Astrocyte (in vitro differentiated cells and primary cell): ENCODE results near the gene DDC. TPM values are rescaled to one million over a fixed set of nuclear protein-coding genes. Genes with fewer than 3 reads are reported as not detected.

Source experiments
- DNase-seq: peaks from one replicate; pipeline ENCODE4 v3.0.0-alpha.2; 2010; ENCODE audit warnings: low read depth
- FAIRE-seq: peaks from 2 replicates; lab custom pipeline; 2011; peaks lifted over from hg19 to GRCh38; lab: Jason Lieb, UNC
- H2AFZ ChIP-seq: 2 replicates; pipeline ENCODE4 v1.6.0; 2012; ENCODE audit warnings: low read depth, low read length, inconsistent platforms
- H3K27ac ChIP-seq: 2 replicates; pipeline ENCODE4 v1.5.1; 2011; ENCODE audit warnings: low read depth, low read length, inconsistent platforms
- H3K27me3 ChIP-seq: 2 replicates; pipeline ENCODE4 v1.6.0; 2011; ENCODE audit warnings: low read length, inconsistent platforms; ENCODE audit not compliant: insufficient read depth
- H3K36me3 ChIP-seq: 2 replicates; pipeline ENCODE4 v1.5.1; 2011; ENCODE audit warnings: low read length, inconsistent platforms; ENCODE audit not compliant: insufficient read depth
- H3K4me1 ChIP-seq: 2 replicates; pipeline ENCODE4 v1.5.1; 2011; ENCODE audit warnings: low read length, inconsistent platforms; ENCODE audit not compliant: insufficient read depth
- H3K4me2 ChIP-seq: 2 replicates; pipeline ENCODE4 v1.6.0; 2012; ENCODE audit warnings: low read length, inconsistent platforms
- H3K4me3 ChIP-seq: 2 replicates; pipeline ENCODE4 v1.5.1; 2011; ENCODE audit warnings: low read depth, mild to moderate bottlenecking, low read length, inconsistent platforms; ENCODE audit not compliant: insufficient read depth
- H3K79me2 ChIP-seq: 2 replicates; pipeline ENCODE4 v1.6.0; 2012; ENCODE audit warnings: mild to moderate bottlenecking, low read length, inconsistent platforms; ENCODE audit not compliant: insufficient read depth
- H3K9ac ChIP-seq: 2 replicates; pipeline ENCODE4 v1.6.0; 2012; ENCODE audit warnings: mild to moderate bottlenecking, low read length, inconsistent platforms
- H3K9me3 ChIP-seq: 2 replicates; pipeline ENCODE4 v1.5.1; 2012; ENCODE audit warnings: low read depth, mild to moderate bottlenecking, low read length, inconsistent platforms; ENCODE audit not compliant: insufficient read depth
- H4K20me1 ChIP-seq: 2 replicates; pipeline ENCODE4 v1.6.0; 2012; ENCODE audit warnings: low read length, inconsistent platforms; ENCODE audit not compliant: insufficient read depth
- H3K27ac Mint-ChIP-seq: one replicate; pipeline ENCODE4 v1.8.0; 2021; ENCODE audit warnings: mild to moderate bottlenecking, mixed read lengths; ENCODE audit not compliant: unreplicated experiment
- H3K27me3 Mint-ChIP-seq: one replicate; pipeline ENCODE4 v1.8.0; 2021; ENCODE audit warnings: low read depth, mixed read lengths; ENCODE audit not compliant: unreplicated experiment
- H3K36me3 Mint-ChIP-seq: one replicate; pipeline ENCODE4 v1.8.0; 2021; ENCODE audit warnings: low read depth, mixed read lengths; ENCODE audit not compliant: unreplicated experiment
- H3K4me1 Mint-ChIP-seq: one replicate; pipeline ENCODE4 v1.8.0; 2021; ENCODE audit warnings: low read depth, mixed read lengths; ENCODE audit not compliant: unreplicated experiment
- H3K4me3 Mint-ChIP-seq: one replicate; pipeline ENCODE4 v1.8.0; 2021; ENCODE audit warnings: mild to moderate bottlenecking, moderate library complexity, mixed read lengths; ENCODE audit not compliant: unreplicated experiment
- H3K9me3 Mint-ChIP-seq: one replicate; pipeline ENCODE4 v1.8.0; 2021; ENCODE audit warnings: mild to moderate bottlenecking, mixed read lengths; ENCODE audit not compliant: unreplicated experiment
- EZH2 ChIP-seq: IDR thresholded peaks from 2 replicates; pipeline ENCODE4 v1.6.1; 2012; ENCODE audit warnings: mild to moderate bottlenecking, low read length, inconsistent platforms; ENCODE audit not compliant: insufficient read depth
- total RNA-seq: library from RNA; stranded (reverse); gene quantifications from 2 replicates; pipeline ENCODE4 v1.2.1, GENCODE V29; 2021
- TF ChIP-seq, protein P1 (sequence below): IDR thresholded peaks from 2 replicates; pipeline ENCODE4 v1.5.1; 2011; ENCODE audit warnings: low read depth, mild to moderate bottlenecking, inconsistent platforms, low read length, moderate library complexity; ENCODE audit not compliant: insufficient read depth

Gene DDC
- total RNA-seq, 1 donor from 2014 or later: not detected

DNA sequence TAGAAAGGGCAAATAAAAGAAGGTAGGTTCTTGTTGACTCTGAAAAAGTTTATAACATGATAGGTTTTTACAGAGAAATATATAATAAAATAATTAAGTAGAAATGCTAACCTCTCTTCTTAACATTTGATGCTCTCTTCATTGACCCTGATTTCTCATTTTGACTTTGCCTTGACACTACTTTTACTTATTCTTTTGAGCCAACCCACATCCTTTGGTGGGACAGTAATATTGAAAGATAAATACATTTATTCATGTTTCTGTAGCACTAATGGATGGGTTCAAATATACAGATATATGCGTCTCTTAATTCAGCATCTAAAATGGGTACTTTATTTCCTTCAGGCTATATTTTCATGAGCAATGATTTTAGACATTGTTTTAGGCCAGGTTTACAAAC is 34.4 kb downstream of the DDC start:
- Mint-ChIP-seq H3K27ac (peak overlapping the region; percentile 48), H3K4me3 (no peak overlapping the region)
- FAIRE-seq: no peak

DNA sequence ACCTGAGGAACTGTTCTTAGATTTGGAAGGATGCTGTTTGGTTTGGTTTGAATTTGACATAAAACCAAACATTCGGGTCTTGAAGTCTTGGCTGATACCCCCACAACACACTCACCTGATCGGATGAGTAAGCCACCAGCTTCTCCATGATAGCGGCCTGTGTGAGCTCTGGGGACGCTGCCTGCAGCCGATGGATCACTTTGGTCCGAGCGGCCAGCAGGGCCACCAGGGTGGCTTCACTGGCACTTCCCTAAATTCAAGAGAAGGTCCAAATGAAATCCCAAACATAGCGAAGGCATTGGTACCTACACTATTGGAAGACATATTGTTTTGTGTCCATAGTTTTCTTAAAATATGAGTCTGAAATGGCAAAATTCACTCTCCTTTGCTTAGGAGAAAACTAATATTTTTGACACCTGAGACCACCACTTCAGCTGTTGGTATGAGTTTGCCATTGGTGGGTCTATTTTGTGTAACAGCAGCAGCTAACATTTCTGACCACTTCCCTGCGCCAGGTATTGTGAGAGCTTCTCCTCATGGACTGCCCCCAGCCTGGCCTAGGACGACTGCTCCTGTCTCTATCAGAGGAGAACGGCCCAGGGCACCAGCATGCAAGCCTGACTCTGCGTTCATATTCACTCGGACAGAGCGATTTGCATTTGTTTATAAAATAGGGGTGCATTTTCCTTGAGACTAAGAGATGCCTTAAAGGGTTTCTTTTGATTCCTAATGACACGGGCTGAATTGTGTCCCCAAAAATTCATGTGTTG is 35.9 kb downstream of the DDC start:
- TF ChIP-seq, protein P1, sequence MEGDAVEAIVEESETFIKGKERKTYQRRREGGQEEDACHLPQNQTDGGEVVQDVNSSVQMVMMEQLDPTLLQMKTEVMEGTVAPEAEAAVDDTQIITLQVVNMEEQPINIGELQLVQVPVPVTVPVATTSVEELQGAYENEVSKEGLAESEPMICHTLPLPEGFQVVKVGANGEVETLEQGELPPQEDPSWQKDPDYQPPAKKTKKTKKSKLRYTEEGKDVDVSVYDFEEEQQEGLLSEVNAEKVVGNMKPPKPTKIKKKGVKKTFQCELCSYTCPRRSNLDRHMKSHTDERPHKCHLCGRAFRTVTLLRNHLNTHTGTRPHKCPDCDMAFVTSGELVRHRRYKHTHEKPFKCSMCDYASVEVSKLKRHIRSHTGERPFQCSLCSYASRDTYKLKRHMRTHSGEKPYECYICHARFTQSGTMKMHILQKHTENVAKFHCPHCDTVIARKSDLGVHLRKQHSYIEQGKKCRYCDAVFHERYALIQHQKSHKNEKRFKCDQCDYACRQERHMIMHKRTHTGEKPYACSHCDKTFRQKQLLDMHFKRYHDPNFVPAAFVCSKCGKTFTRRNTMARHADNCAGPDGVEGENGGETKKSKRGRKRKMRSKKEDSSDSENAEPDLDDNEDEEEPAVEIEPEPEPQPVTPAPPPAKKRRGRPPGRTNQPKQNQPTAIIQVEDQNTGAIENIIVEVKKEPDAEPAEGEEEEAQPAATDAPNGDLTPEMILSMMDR: no peak
- TF ChIP-seq EZH2: no peak
- Histone ChIP-seq H3K4me1 (peaks cover 14% of the 10 kb centered on the region), H3K79me2 (no peaks in the 10 kb centered on the region), H3K27ac (no peak overlapping the region), H3K4me2 (no peak overlapping the region), H2AFZ (no peak overlapping the region), H3K27me3 (no peaks in the 10 kb centered on the region), H3K36me3 (no peaks in the 10 kb centered on the region), H3K9me3 (no peaks in the 10 kb centered on the region), H3K9ac (no peak overlapping the region), H3K4me3 (no peak overlapping the region), H4K20me1 (no peaks in the 10 kb centered on the region)
- Mint-ChIP-seq H3K9me3 (no peaks in the 10 kb centered on the region), H3K4me3 (no peak overlapping the region), H3K36me3 (no peaks in the 10 kb centered on the region), H3K27me3 (peaks cover 4% of the 10 kb centered on the region), H3K4me1 (peaks cover 16% of the 10 kb centered on the region), H3K27ac (no peak overlapping the region)
- DNase-seq: no peak
- FAIRE-seq: no peak

More for the DNA sequence above, 34.4 kb downstream of the DDC start:
- Mint-ChIP-seq H3K4me1 (peaks cover 25% of the 10 kb centered on the region), H3K9me3 (no peaks in the 10 kb centered on the region), H3K36me3 (no peaks in the 10 kb centered on the region), H3K27me3 (peaks cover 4% of the 10 kb centered on the region)
- DNase-seq: no peak
- H3K9ac ChIP-seq: no peak overlapping the region
- H3K4me1 ChIP-seq: peaks cover 26% of the 10 kb centered on the region
- H2AFZ ChIP-seq: no peak overlapping the region
- H3K36me3 ChIP-seq: no peaks in the 10 kb centered on the region
- H3K79me2 ChIP-seq: no peaks in the 10 kb centered on the region
- no peaks in the 10 kb centered on the region for H3K9me3 ChIP-seq
- H3K4me2 ChIP-seq: peak overlapping the region; percentile 78
- H3K27me3 ChIP-seq: no peaks in the 10 kb centered on the region
- no peak overlapping the region for H3K4me3 ChIP-seq
- TF ChIP-seq, protein P1: no peak
- no peak for TF ChIP-seq EZH2
- no peaks in the 10 kb centered on the region for H4K20me1 ChIP-seq
- no peak overlapping the region for H3K27ac ChIP-seq
